H1 (cell line): Measurements from ENCODE around the gene PGAM2. TPM values are rescaled to one million over a fixed set of nuclear protein-coding genes. Genes with fewer than 3 reads are reported as not detected.

Experiments used
- CTCF ChIA-PET: fragments of 300-600 bp; sonication (Branson Sonifier 250); formaldehyde crosslinking; loops from one replicate; lab custom pipeline; 2021; ENCODE audit not compliant: partially characterized antibody; lab: Charles Lee
- POLR2A ChIA-PET: fragments of 300-600 bp; sonication (Branson Sonifier 250); formaldehyde crosslinking; loops from one replicate; lab custom pipeline; 2021; ENCODE audit warnings: inconsistent platforms; ENCODE audit not compliant: partially characterized antibody; lab: Charles Lee
- DNase-seq, 2 experiments: peaks; one replicate each; pipeline versions ENCODE4 v3.0.0 to v3.0.0-alpha.2; 2010 to 2022; ENCODE audit warnings: low spot score in 2 of 2, low read depth in 1 of 2, mixed read lengths in 1 of 2
- FAIRE-seq: peaks from 2 replicates; lab custom pipeline; 2011; peaks lifted over from hg19 to GRCh38; lab: Jason Lieb, UNC
- H2AFZ ChIP-seq: 2 replicates; pipeline ENCODE4 v1.8.1; 2012; ENCODE audit warnings: low read length, inconsistent platforms
- H2AK5ac ChIP-seq: 2 replicates; pipeline ENCODE4 v1.6.1; 2013; ENCODE audit warnings: low read depth, low read length
- H2BK120ac ChIP-seq: replicated peaks from 2 replicates; pipeline ENCODE3; 2013; ENCODE audit warnings: low read depth, low read length, inconsistent platforms
- H2BK12ac ChIP-seq: 2 replicates; pipeline ENCODE4 v1.6.1; 2013; ENCODE audit warnings: low read depth, low read length
- H2BK15ac ChIP-seq: 2 replicates; pipeline ENCODE4 v1.6.1; 2013; ENCODE audit warnings: low read length
- H2BK20ac ChIP-seq: 2 replicates; pipeline ENCODE4 v1.6.1; 2013; ENCODE audit warnings: low read length
- H2BK5ac ChIP-seq: 2 replicates; pipeline ENCODE4 v1.6.1; 2013; ENCODE audit warnings: low read depth, low read length
- H3K14ac ChIP-seq: 2 replicates; pipeline ENCODE4 v1.6.1; 2013; ENCODE audit warnings: inconsistent platforms; ENCODE audit not compliant: insufficient read length
- H3K18ac ChIP-seq: 2 replicates; pipeline ENCODE4 v1.6.1; 2013; ENCODE audit warnings: low read length; ENCODE audit errors: extremely low read depth
- H3K23ac ChIP-seq: 2 replicates; pipeline ENCODE4 v1.6.1; 2013; ENCODE audit warnings: inconsistent platforms; ENCODE audit not compliant: insufficient read length
- H3K23me2 ChIP-seq: 2 replicates; pipeline ENCODE4 v1.6.1; 2013; ENCODE audit warnings: low read depth, low read length
- H3K27ac ChIP-seq: 2 replicates; pipeline ENCODE4 v1.6.1; 2011; ENCODE audit warnings: low read depth, low read length, inconsistent platforms
- H3K27me3 ChIP-seq, 4 experiments: replicated peaks in 1 of 4; 1 replicate in 1 of 4; 2 replicates in 3 of 4; pipeline versions ENCODE4 v1.6.1 to v1.8.1; 2011 to 2013; ENCODE audit warnings: low read length in 3 of 4, mild to moderate bottlenecking in 3 of 4, inconsistent platforms in 2 of 4, mixed read lengths in 2 of 4, moderate library complexity in 1 of 4; ENCODE audit not compliant: control insufficient read depth in 3 of 4, insufficient read depth in 3 of 4; ENCODE audit errors: extremely low read depth in 1 of 4
- H3K36me3 ChIP-seq, 4 experiments: 2 replicates each; pipeline versions ENCODE4 v1.6.1 to v1.8.1; 2011 to 2013; ENCODE audit warnings: mild to moderate bottlenecking in 4 of 4, low read length in 3 of 4, moderate library complexity in 2 of 4, control low read depth in 1 of 4, inconsistent platforms in 1 of 4; ENCODE audit not compliant: insufficient read depth in 4 of 4, control insufficient read depth in 2 of 4
- H3K4ac ChIP-seq: replicated peaks from 2 replicates; pipeline ENCODE3; 2013; ENCODE audit warnings: low read length, low read depth, mixed read lengths, inconsistent platforms; ENCODE audit not compliant: insufficient read length
- H3K4me1 ChIP-seq, 4 experiments: replicated peaks in 1 of 4; 1 replicate in 1 of 4; 2 replicates in 3 of 4; pipeline versions ENCODE4 v1.6.1 to v1.8.1; 2011 to 2013; ENCODE audit warnings: low read length in 3 of 4, inconsistent platforms in 2 of 4, mixed read lengths in 1 of 4; ENCODE audit not compliant: insufficient read depth in 4 of 4, control insufficient read depth in 3 of 4
- H3K4me2 ChIP-seq, 2 experiments: 2 replicates each; pipeline versions ENCODE4 v1.6.1 to v1.8.1; 2011 to 2013; ENCODE audit warnings: low read depth in 2 of 2, low read length in 2 of 2, control low read depth in 1 of 2, inconsistent platforms in 1 of 2, mild to moderate bottlenecking in 1 of 2; ENCODE audit not compliant: insufficient read depth in 1 of 2
- H3K4me3 ChIP-seq, 4 experiments: fragments of 200-600, 300-600 bp in 1 of 4; sonication (generic), shearing (Covaris generic), sonication (Bioruptor Twin) in 1 of 4; 2 replicates each; pipeline versions ENCODE4 v1.5.1 to v1.8.1; 2011 to 2016; ENCODE audit warnings: low read length in 4 of 4, low read depth in 3 of 4, control low read depth in 2 of 4, inconsistent platforms in 2 of 4, mild to moderate bottlenecking in 2 of 4, mixed read lengths in 1 of 4, moderate library complexity in 1 of 4; ENCODE audit not compliant: insufficient read depth in 2 of 4; ENCODE audit errors: extremely low read depth in 1 of 4
- H3K56ac ChIP-seq: replicated peaks from 2 replicates; pipeline ENCODE3; 2013; ENCODE audit warnings: low read depth, mild to moderate bottlenecking, mixed read lengths, low read length, inconsistent platforms; ENCODE audit not compliant: insufficient read length
- H3K79me1 ChIP-seq: 2 replicates; pipeline ENCODE4 v1.6.1; 2013; ENCODE audit warnings: low read depth, low read length, control low read depth
- H3K79me2 ChIP-seq, 2 experiments: 2 replicates each; pipeline versions ENCODE4 v1.6.1 to v1.8.1; 2012 to 2013; ENCODE audit warnings: low read length in 2 of 2, mild to moderate bottlenecking in 2 of 2, inconsistent platforms in 1 of 2; ENCODE audit not compliant: insufficient read depth in 2 of 2, control insufficient read depth in 1 of 2
- H3K9ac ChIP-seq, 4 experiments: replicated peaks in 1 of 4; 1 replicate in 1 of 4; 2 replicates in 3 of 4; pipeline versions ENCODE4 v1.6.1 to v1.8.1; 2011 to 2013; ENCODE audit warnings: low read depth in 3 of 4, low read length in 3 of 4, control low read depth in 2 of 4, mild to moderate bottlenecking in 2 of 4, moderate library complexity in 2 of 4, inconsistent platforms in 1 of 4; ENCODE audit errors: extremely low read depth in 1 of 4
- H3K9me3 ChIP-seq, 2 experiments: 2 replicates each; pipeline versions ENCODE4 v1.6.1 to v1.8.1; 2012 to 2013; ENCODE audit warnings: mild to moderate bottlenecking in 2 of 2, moderate library complexity in 2 of 2, control low read depth in 1 of 2, inconsistent platforms in 1 of 2, low read depth in 1 of 2, low read length in 1 of 2, mixed read lengths in 1 of 2; ENCODE audit not compliant: insufficient read depth in 2 of 2
- H4K20me1 ChIP-seq, 2 experiments: replicated peaks in 1 of 2; 2 replicates each; pipeline versions ENCODE3 to v1.8.1; 2011 to 2013; ENCODE audit warnings: inconsistent platforms in 2 of 2, low read length in 2 of 2, mild to moderate bottlenecking in 1 of 2; ENCODE audit not compliant: insufficient read depth in 2 of 2, control insufficient read depth in 1 of 2
- H4K5ac ChIP-seq: 2 replicates; pipeline ENCODE4 v1.6.1; 2013; ENCODE audit warnings: low read length, low read depth, mixed read lengths, inconsistent platforms; ENCODE audit not compliant: insufficient read length
- H4K8ac ChIP-seq: 2 replicates; pipeline ENCODE4 v1.8.0; 2013; ENCODE audit warnings: mild to moderate bottlenecking, moderate library complexity, low read length, inconsistent platforms; ENCODE audit not compliant: insufficient read depth; ENCODE audit errors: extremely low read depth
- H4K91ac ChIP-seq: replicated peaks from 2 replicates; pipeline ENCODE3; 2013; ENCODE audit warnings: low read length, mixed read lengths, inconsistent platforms; ENCODE audit not compliant: insufficient read length
- BACH1 ChIP-seq: IDR thresholded peaks from 2 replicates; pipeline ENCODE4 v1.6.1; 2012; ENCODE audit warnings: low read length, improper control_type of control experiment
- EP300 ChIP-seq, 2 experiments: IDR thresholded peaks; 1 replicate in 1 of 2; 2 replicates in 1 of 2; pipeline ENCODE4 v1.6.1; 2011 to 2012; ENCODE audit warnings: low read depth in 2 of 2, low read length in 2 of 2, mild to moderate bottlenecking in 2 of 2, borderline replicate concordance in 1 of 2, inconsistent platforms in 1 of 2, moderate library complexity in 1 of 2
- GTF2F1 ChIP-seq: IDR thresholded peaks from 2 replicates; pipeline ENCODE4 v1.6.1; 2012; ENCODE audit warnings: low read depth, low read length, improper control_type of control experiment, borderline replicate concordance
- KDM4A ChIP-seq: IDR thresholded peaks from one replicate; pipeline ENCODE4 v1.7.1; 2012; ENCODE audit warnings: low read depth, mild to moderate bottlenecking, moderate library complexity, low read length, inconsistent platforms; ENCODE audit not compliant: severe bottlenecking
- KDM5A ChIP-seq: fragments of 200-600 bp; IDR thresholded peaks from 2 replicates; pipeline ENCODE4 v1.7.1; 2012; ENCODE audit warnings: mild to moderate bottlenecking, low read length, inconsistent platforms, mixed read lengths
- NANOG ChIP-seq: IDR thresholded peaks from 2 replicates; pipeline ENCODE4 v1.6.1; 2011; ENCODE audit warnings: low read length, low read depth, mild to moderate bottlenecking, inconsistent platforms; ENCODE audit not compliant: insufficient read depth, poor library complexity, severe bottlenecking
- POU5F1 ChIP-seq: IDR thresholded peaks from 2 replicates; pipeline ENCODE4 v1.6.1; 2011; ENCODE audit warnings: low read depth, mild to moderate bottlenecking, low read length, moderate library complexity
- RBBP5 ChIP-seq: IDR thresholded peaks from 2 replicates; pipeline ENCODE4 v1.7.1; 2012; ENCODE audit warnings: low read depth, mild to moderate bottlenecking, inconsistent platforms, low read length, moderate library complexity, borderline replicate concordance
- RFX5 ChIP-seq: IDR thresholded peaks from 2 replicates; pipeline ENCODE4 v1.6.1; 2011; ENCODE audit warnings: low read depth, low read length, improper control_type of control experiment, borderline replicate concordance
- SRF ChIP-seq: IDR thresholded peaks from 2 replicates; pipeline ENCODE4 v1.6.1; 2011; ENCODE audit warnings: mild to moderate bottlenecking, low read depth, low read length, moderate library complexity
- SUZ12 ChIP-seq: fragments of 200-600 bp; sonication (generic); IDR thresholded peaks from 2 replicates; pipeline ENCODE4 v1.6.1; 2012; ENCODE audit warnings: mild to moderate bottlenecking, inconsistent platforms, low read length, moderate library complexity, mixed read lengths
- USF2 ChIP-seq: IDR thresholded peaks from 2 replicates; pipeline ENCODE4 v1.6.1; 2011; ENCODE audit warnings: low read length, improper control_type of control experiment
- whole genome bisulfite sequencing, 2 experiments: shearing (Covaris generic) in 1 of 2; methylation state at CpG; one replicate each; pipeline versions ENCODE4 v1.1.6 to v1.1.7; 2013 to 2015; ENCODE audit warnings: low lambda C conversion rate in 2 of 2, mixed read lengths in 2 of 2, inconsistent platforms in 1 of 2, low coverage in 1 of 2, missing lambda C conversion rate in 1 of 2; ENCODE audit not compliant: insufficient replicate concordance in 2 of 2, insufficient coverage in 1 of 2, insufficient read length in 1 of 2; ENCODE audit errors: extremely low coverage in 1 of 2, missing lambda C conversion rate in 1 of 2; 5-methylcytosine and 5-hydroxymethylcytosine counted together
- polyA plus RNA-seq, 7 experiments: library from polyadenylated mRNA; depleted of rRNA in 3 of 7; stranded (reverse) in 5 of 7; unstranded in 2 of 7; fragments of >200 nt in 5 of 7; fragments of 200-250 nt in 2 of 7; gene quantifications; 1 replicate in 5 of 7; 2 replicates in 1 of 7; 4 replicates in 1 of 7; pipeline versions ENCODE4 v1.2.1 to v1.2.3, GENCODE V29; 2011 to 2013; ENCODE audit warnings: missing spikeins in 2 of 7, mixed read lengths in 2 of 7
- total RNA-seq: library from RNA; stranded (reverse); fragmentation: NEBNext Ultra II Directional; extraction: Animal tissue kit (Norgen Biotek cat#: 25700); gene quantifications from 2 replicates; pipeline ENCODE4 v1.2.1, GENCODE V29; 2021
- TF ChIP-seq, protein P1 (sequence below): IDR thresholded peaks from 2 replicates; pipeline ENCODE4 v1.6.1; 2012; ENCODE audit warnings: inconsistent platforms

PGAM2 gene
- total and polyA plus RNA-seq, 2 of the 8 experiments (the other 6 are each of a cell fraction or from before 2014, with no cell fraction given), result 2.1 to 2.9 TPM

DNA sequence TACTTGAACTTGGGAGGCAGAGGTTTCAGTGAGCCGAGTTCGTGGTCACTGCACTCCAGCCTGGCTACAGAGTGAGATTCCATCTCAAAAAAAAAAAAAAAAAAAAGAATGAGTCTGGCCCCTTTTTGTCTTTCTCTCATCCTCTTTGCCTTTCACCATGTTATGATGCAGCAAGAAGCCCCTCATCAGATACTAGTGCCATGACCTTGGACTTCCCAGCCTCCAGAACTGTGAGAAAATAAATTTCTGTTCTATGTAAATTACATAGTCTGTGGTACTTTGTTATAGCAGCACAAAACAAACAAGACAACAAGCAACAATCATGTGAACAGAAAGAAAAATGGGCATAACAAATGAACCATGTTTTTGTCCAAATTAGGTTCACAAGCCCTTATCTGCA, 23.1 kb downstream of the PGAM2 start:
- Histone ChIP-seq H2BK5ac (no peak overlapping the region), H4K8ac (no peak overlapping the region), H4K5ac (no peak overlapping the region), H3K9me3 (no peaks in the 10 kb centered on the region), H3K79me1 (no peaks in the 10 kb centered on the region; the same call in 1 of the 2 replicates), H3K4me2 (no peak overlapping the region), H3K36me3 (no peaks in the 10 kb centered on the region; a peak in 1 of 8 replicates), H4K91ac (no peak overlapping the region), H3K4ac (no peak overlapping the region), H3K9ac (no peak overlapping the region), H3K79me2 (peaks cover 0 to 21% of the 10 kb centered on the region in 2 experiments; a peak in 2 of 4 replicates), H4K20me1 (peaks cover 0 to 6% of the 10 kb centered on the region in 2 experiments), H2AFZ (no peak overlapping the region), H3K4me3 (no peak overlapping the region), H3K27me3 (no peaks in the 10 kb centered on the region; a peak in 2 of 7 replicates), H2BK120ac (no peak overlapping the region), H3K4me1 (peaks cover 0 to 6% (median under 1%) of the 10 kb centered on the region in 4 experiments; a peak in 3 of 7 replicates), H2BK12ac (no peak overlapping the region), H3K23me2 (peaks cover 15% of the 10 kb centered on the region), H3K56ac (no peak overlapping the region), H2BK20ac (no peak overlapping the region), H2AK5ac (no peak overlapping the region), H3K14ac (no peak overlapping the region), H2BK15ac (no peak overlapping the region), H3K23ac (no peak overlapping the region), H3K18ac (no peak overlapping the region), H3K27ac (no peak overlapping the region)
- POLR2A ChIA-PET, result no interaction called here
- 93% methylated on average over 2 of the region's 2 CpGs; no CpG with 5 or more reads in 1 of the 2 experiments for WGBS, 2 experiments
- FAIRE-seq, result no peak
- CTCF ChIA-PET, result no interaction called here
- no peak for DNase-seq
- TF ChIP-seq NANOG (no peak), SUZ12 (no peak), USF2 (no peak), SRF (no peak), RFX5 (no peak), RBBP5 (no peak), KDM5A (no peak), KDM4A (no peak), EP300 (IDR thresholded peaks at IDR 0.05; ENCODE audit: borderline replicate concordance in 1 of 2, low read depth in 2 of 2, low read length in 2 of 2) (no peak), BACH1 (no peak), POU5F1 (no peak), GTF2F1 (no peak)
- TF ChIP-seq, protein P1, sequence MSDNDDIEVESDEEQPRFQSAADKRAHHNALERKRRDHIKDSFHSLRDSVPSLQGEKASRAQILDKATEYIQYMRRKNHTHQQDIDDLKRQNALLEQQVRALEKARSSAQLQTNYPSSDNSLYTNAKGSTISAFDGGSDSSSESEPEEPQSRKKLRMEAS, result no peak
